Neural cell (in vitro differentiated cells): ENCODE data around the gene MTRF1L.

ENCODE experiments used
- CTCF ChIP-seq: fragments of 450-650 bp; IDR thresholded peaks from 2 replicates; pipeline ENCODE4 v1.5.1; 2014; ENCODE audit warnings: antibody characterized with exemption, mild to moderate bottlenecking, moderate library complexity; ENCODE audit not compliant: poor library complexity, severe bottlenecking
- EP300 ChIP-seq: fragments of 450-650 bp; conservative IDR thresholded peaks from 2 replicates; pipeline ENCODE4 v1.6.1; 2014; ENCODE audit warnings: antibody characterized with exemption, mild to moderate bottlenecking, moderate library complexity; ENCODE audit not compliant: poor library complexity, severe bottlenecking
- EZH2 ChIP-seq: fragments of 200-600, 300-800 bp; shearing (Covaris generic), sonication (generic); IDR thresholded peaks from 2 replicates; pipeline ENCODE4 v1.6.1; 2014; ENCODE audit warnings: antibody characterized with exemption, low read length, borderline replicate concordance, mild to moderate bottlenecking; ENCODE audit not compliant: insufficient read depth, poor library complexity, severe bottlenecking
- POLR2AphosphoS5 ChIP-seq: IDR thresholded peaks from 2 replicates; pipeline ENCODE4 v1.6.1; 2012
- RAD21 ChIP-seq: fragments of 450-650 bp; conservative IDR thresholded peaks from 2 replicates; pipeline ENCODE4 v1.6.1; 2014; ENCODE audit warnings: antibody characterized with exemption, mild to moderate bottlenecking, moderate library complexity
- REST ChIP-seq: IDR thresholded peaks from 2 replicates; pipeline ENCODE4 v1.6.1; 2012; ENCODE audit warnings: borderline replicate concordance
- SMC3 ChIP-seq: fragments of 450-650 bp; conservative IDR thresholded peaks from 2 replicates; pipeline ENCODE4 v1.6.1; 2014; ENCODE audit warnings: antibody characterized with exemption, mild to moderate bottlenecking, moderate library complexity; ENCODE audit not compliant: poor library complexity

- TF ChIP-seq CTCF (no peak), EZH2 (no peak), POLR2AphosphoS5 (peak; percentile 41), RAD21 (no peak), EP300 (peak; percentile 70), SMC3 (no peak), REST (no peak)
Observed at GRCh38 chr6:152946484-152946883, 56.0 kb downstream of the MTRF1L start.
